ENCODE results near the gene QSER1.
"Not testable (repeated sequence)": the region's sequence is repeated elsewhere in the genome, so short reads cannot be mapped to it uniquely, and the experiment has no call there.

Gene QSER1

GRCh38 chr11:32892355-32893092 lies at the start of gene QSER1:
Gene QSER1, plus strand, starts transcription at chr11:32892811. Its CDS starts 315 bp downstream, at chr11:32893126.
- DNase-seq: peak; percentile 70

DNA sequence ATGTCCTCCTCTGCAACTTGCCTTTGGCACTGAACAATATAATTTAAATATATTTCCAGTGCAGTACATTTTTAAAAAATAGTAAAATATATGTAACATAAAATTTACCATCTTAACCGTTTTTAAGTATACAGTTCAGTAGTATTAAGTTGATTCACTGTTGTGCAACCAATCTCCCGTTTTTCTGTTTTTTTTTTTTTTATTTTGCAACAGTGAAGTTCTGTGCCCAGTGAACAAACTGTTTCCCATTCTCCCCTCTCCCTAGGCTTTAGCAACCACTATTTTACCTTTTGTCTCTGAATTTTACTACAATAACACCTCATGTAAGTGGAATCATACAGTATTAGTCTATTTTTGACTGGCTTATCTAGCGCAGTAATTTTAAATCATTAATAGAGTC lies 49.1 kb upstream of the QSER1 start:
- no peak for DNase-seq

- no peak for DNase-seq
Measured at GRCh38 chr11:32847511-32847910, 45.1 kb upstream of the QSER1 start.

GRCh38 chr11:32849761-32850160 lies 42.9 kb upstream of the QSER1 start:
- DNase-seq: no peak

- DNase-seq: no peak
Measured at GRCh38 chr11:32851251-32851650, 41.4 kb upstream of the QSER1 start.

GRCh38 chr11:32852207-32852606 lies 40.4 kb upstream of the QSER1 start:
- DNase-seq: no peak

DNA sequence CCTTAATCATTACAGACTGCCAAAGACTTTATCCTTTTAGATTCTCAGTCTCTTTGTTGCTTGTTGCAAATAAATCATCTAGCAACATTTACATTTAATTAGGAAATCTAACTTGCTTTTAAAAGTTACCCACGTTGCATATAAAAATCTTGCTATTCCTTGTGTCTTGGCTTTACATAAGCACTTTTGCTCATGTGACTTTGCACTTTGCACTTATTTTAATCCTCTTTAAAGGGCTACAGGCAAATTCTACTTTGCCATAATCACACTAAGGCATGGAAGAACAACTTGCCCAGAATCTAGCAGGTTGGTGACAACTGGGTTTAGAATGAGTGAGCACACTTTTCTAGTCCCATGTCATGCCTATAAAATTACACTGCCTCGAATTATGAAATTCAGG lies 37.0 kb upstream of the QSER1 start:
- no peak for DNase-seq

GRCh38 chr11:32858731-32859130 lies 33.9 kb upstream of the QSER1 start:
- DNase-seq: no peak

- DNase-seq: no peak
Measured at GRCh38 chr11:32861850-32862577, 30.6 kb upstream of the QSER1 start.

DNA sequence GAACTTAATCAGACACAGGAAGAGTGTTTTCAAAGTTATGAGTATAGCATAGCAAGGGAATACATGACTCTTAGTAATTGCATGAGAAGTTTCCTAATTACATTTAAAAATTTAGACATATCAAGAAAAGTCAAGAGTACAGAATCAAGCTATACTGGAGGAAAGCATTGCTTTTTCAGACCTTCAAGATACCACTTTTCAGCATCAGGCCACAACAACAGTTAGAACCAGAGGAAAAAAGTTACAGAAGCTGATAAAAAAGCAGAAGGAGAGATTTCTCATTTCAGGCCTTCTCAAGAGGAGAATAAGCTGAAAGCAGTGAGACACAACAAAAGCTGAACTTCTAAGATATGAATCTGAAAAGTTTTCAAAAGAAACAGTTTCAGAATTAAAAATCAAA lies 28.1 kb upstream of the QSER1 start:
- DNase-seq: no peak

DNA sequence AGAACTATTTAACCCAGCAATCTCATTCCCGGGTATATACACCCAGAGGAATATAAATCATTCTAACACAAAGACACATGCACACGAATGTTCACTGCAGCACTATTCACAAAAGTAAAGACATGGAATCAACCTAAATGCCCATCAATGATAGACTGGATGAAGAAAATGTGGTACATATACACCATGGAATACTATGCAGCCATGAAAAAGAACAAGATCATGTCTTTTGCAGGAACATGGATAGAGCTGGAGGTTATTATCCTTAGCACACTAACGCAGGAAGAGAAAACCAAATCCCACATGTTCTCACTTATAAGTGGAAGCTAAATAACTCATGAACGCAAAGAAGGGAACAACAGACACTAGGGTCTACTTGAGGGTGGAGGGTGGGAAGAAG lies 23.9 kb upstream of the QSER1 start:
- DNase-seq: not testable (repeated sequence)

GRCh38 chr11:32870676-32871075 lies 21.9 kb upstream of the QSER1 start:
- no peak for DNase-seq

- DNase-seq: no peak
Measured at GRCh38 chr11:32874132-32874531, 18.5 kb upstream of the QSER1 start.

DNA sequence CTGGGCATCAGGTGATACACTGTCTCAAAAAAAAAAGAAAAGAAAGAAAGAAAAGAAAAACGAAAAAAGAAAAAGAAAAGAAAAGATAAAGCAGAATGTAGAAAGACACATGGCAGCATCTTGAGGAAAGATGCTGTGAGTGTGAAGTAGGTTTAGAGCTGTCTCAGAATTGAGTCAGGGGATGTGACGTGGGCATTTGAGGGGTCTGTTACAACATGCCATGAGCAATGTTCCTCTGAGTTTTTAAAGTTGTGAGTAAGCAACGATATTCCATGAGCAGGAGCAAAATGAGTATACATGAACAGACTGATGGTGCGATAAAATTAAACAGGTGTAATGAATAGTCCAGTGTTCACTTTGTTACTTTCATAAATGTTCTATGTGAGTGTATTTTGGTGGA lies 11.3 kb upstream of the QSER1 start:
- DNase-seq: no peak

DNA sequence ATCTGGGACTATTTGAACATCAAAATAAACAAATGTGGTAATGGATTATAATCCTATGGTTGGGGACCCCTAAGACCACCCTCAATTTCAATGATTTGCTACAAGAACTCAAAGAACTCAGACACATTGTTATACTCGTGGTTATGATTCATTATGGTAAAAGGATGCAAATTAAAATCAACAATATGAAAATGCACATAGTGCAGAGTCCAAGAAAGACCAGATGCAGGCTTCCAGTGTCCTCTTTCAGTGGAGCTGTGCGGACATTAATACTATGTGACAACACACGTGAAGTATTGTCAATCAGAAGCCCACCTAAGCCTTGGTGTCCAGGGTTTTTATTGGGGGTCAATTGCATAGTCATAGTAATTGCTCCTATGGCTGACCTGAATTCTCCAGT lies 9.2 kb upstream of the QSER1 start:
- DNase-seq: no peak

- no peak for DNase-seq
Measured at GRCh38 chr11:32884023-32884422, 8.6 kb upstream of the QSER1 start.

GRCh38 chr11:32884770-32885384 lies 7.7 kb upstream of the QSER1 start:
- DNase-seq: no peak

- DNase-seq: no peak
Measured at GRCh38 chr11:32885556-32885955, 7.1 kb upstream of the QSER1 start.

- no peak for DNase-seq
Measured at GRCh38 chr11:32886180-32886579, 6.4 kb upstream of the QSER1 start.

DNA sequence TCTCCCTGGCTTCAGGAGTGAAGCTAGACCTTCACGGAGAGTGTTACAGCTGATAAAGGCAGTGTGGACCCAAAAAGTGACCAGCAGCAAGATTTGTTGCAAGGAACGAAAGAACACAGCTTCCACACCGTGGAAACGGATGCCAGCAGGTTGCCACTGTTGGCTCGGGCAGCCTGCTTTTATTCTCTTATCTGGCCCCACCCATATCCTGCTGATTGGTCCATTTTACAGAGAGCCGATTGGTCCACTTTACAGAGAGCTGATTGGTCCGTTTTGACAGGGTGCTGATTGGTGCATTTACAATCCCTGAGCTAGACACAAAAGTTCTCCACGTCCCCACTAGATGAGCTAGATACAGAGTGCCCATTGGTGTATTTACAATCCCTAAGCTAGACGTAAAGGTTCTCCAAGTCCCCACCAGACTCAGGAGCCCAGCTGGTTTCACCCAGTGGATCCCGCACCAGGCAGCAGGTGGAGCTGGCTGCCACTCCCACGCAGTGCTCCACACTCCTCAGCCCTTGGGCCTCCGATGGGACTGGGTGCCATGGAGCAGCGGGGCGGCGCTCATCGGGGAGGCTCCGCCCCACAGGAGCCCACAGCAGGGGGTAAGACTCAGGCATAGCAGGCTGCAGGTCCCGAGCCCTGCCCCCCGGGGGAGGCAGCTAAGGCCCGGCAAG lies 4.8 kb upstream of the QSER1 start:
- not testable (repeated sequence) for DNase-seq

DNA sequence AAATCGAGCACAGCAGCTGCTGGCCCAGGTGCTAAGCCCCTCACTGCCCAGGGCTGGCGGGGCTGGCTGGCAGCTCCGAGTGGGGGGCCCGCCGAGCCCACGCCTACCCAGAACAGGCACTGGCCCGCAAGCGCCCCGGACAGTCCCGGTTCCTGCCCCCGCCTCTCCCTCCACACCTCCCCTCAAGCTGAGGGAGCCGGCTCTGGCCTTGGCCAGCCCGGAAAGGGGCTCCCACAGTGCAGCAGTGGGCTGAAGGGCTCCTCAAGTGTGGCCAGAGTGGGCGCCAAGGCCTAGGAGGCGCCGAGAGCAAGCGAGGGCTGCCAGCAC lies 4.3 kb upstream of the QSER1 start:
- not testable (repeated sequence) for DNase-seq

- DNase-seq: no peak
Measured at GRCh38 chr11:32888805-32889204, 3.8 kb upstream of the QSER1 start.

GRCh38 chr11:32890843-32891656 lies 1.6 kb upstream of the QSER1 start:
- DNase-seq: no peak
